ENCODE data around the gene NT5DC4.

DNA sequence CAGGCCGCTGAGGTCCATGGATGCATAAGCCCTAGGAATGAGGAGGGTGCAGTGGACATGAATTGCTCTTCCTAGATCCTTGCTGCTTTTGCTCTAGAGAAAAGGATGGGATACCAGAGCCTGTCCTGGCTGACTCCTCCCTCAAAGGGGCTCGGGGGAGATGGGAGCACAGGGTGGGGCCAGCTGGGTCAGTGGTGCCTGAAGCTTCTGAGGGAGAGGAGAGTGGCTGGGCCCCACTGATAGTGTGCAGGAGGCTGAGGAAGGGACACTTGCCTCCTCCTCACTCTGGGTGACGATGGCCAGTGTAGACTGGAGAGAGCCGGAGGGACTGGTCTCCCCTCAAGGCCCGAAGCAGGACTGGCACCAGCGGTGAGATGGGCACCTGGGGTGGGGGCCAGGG lies at the start of gene NT5DC4:
- TF ChIP-seq POLR2A (IDR thresholded peaks at IDR 0.05; ENCODE audit: low read length) (no peak), JUN (IDR thresholded peaks at IDR 0.05) (no peak)
- TF ChIP-seq, protein P1, sequence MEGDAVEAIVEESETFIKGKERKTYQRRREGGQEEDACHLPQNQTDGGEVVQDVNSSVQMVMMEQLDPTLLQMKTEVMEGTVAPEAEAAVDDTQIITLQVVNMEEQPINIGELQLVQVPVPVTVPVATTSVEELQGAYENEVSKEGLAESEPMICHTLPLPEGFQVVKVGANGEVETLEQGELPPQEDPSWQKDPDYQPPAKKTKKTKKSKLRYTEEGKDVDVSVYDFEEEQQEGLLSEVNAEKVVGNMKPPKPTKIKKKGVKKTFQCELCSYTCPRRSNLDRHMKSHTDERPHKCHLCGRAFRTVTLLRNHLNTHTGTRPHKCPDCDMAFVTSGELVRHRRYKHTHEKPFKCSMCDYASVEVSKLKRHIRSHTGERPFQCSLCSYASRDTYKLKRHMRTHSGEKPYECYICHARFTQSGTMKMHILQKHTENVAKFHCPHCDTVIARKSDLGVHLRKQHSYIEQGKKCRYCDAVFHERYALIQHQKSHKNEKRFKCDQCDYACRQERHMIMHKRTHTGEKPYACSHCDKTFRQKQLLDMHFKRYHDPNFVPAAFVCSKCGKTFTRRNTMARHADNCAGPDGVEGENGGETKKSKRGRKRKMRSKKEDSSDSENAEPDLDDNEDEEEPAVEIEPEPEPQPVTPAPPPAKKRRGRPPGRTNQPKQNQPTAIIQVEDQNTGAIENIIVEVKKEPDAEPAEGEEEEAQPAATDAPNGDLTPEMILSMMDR (IDR thresholded peaks at IDR 0.05): no peak
